Natural killer cell (primary cell): ENCODE measurements around the gene AP1G1. TPM values are rescaled to one million over a fixed set of nuclear protein-coding genes. Genes with fewer than 3 reads are reported as not detected.

ENCODE experiments used
- ATAC-seq, 3 donors: fragments of 150-1000 bp in 2 of 3; fragments of 200-7000 bp in 1 of 3; cut with Tn5 transposase; 1 replicate in 1 of 3; 2 replicates in 2 of 3; pipeline ENCODE4 v1.10.0; 2021; ENCODE audit warnings: mild to moderate bottlenecking in 2 of 3, moderate library complexity in 2 of 3
- DNase-seq, 2 donors: peaks; one replicate each; pipeline versions ENCODE4 v3.0.0 to v3.0.0-alpha.2; 2013 to 2021; ENCODE audit warnings: mixed read lengths in 1 of 2
- H3K27ac ChIP-seq: one replicate; pipeline ENCODE4 v1.5.1; 2013; ENCODE audit warnings: mild to moderate bottlenecking, low read length
- H3K27me3 ChIP-seq: one replicate; pipeline ENCODE4 v1.6.1; 2013; ENCODE audit warnings: low read length; ENCODE audit not compliant: control insufficient read depth, insufficient read depth
- H3K36me3 ChIP-seq: one replicate; pipeline ENCODE4 v1.6.1; 2013; ENCODE audit warnings: low read length; ENCODE audit not compliant: control insufficient read depth, insufficient read depth
- H3K4me1 ChIP-seq: one replicate; pipeline ENCODE4 v1.6.1; 2013; ENCODE audit warnings: low read length; ENCODE audit not compliant: control insufficient read depth, insufficient read depth
- H3K4me3 ChIP-seq: one replicate; pipeline ENCODE4 v1.5.1; 2013; ENCODE audit warnings: low read length
- H3K9me3 ChIP-seq: one replicate; pipeline ENCODE4 v1.6.1; 2013; ENCODE audit warnings: low read length; ENCODE audit not compliant: control insufficient read depth, insufficient read depth
- H3K27ac Mint-ChIP-seq, 2 donors: one replicate each; pipeline ENCODE4 v1.8.0; 2022; ENCODE audit warnings: mild to moderate bottlenecking in 2 of 2, mixed read lengths in 2 of 2, moderate library complexity in 1 of 2
- H3K27me3 Mint-ChIP-seq, 2 donors: one replicate each; pipeline ENCODE4 v1.8.0; 2022; ENCODE audit warnings: low read depth in 2 of 2, mixed read lengths in 2 of 2
- H3K36me3 Mint-ChIP-seq: one replicate; pipeline ENCODE4 v1.8.0; 2022; ENCODE audit warnings: mixed read lengths
- H3K4me1 Mint-ChIP-seq, 2 donors: one replicate each; pipeline ENCODE4 v1.8.0; 2022; ENCODE audit warnings: mixed read lengths in 2 of 2
- H3K4me3 Mint-ChIP-seq: one replicate; pipeline ENCODE4 v1.8.0; 2022; ENCODE audit warnings: mild to moderate bottlenecking, moderate library complexity, mixed read lengths
- H3K9me3 Mint-ChIP-seq, 2 donors: one replicate each; pipeline ENCODE4 v1.8.0; 2022; ENCODE audit warnings: mixed read lengths in 2 of 2
- CTCF ChIP-seq: fragments of 200-600 bp; IDR thresholded peaks from one replicate; pipeline ENCODE4 v1.8.0; 2022; ENCODE audit warnings: antibody characterized with exemption
- WGBS: methylation state at CpG from one replicate; pipeline ENCODE4 v1.1.7; 2013; ENCODE audit warnings: missing lambda C conversion rate; ENCODE audit not compliant: insufficient coverage; 5-methylcytosine and 5-hydroxymethylcytosine counted together
- intact Hi-C: fragments of 100-400 bp; cut with micrococcal nuclease; formaldehyde crosslinking; loops from one replicate; pipeline ENCODE4 v1.14.2; 2022
- total RNA-seq, 4 donors: library from RNA; stranded (reverse); fragments of 120-200 nt in 1 of 4; gene quantifications; one replicate each; pipeline versions ENCODE4 v1.2.3 to v1.2.4, GENCODE V29; 2013 to 2022

The AP1G1 gene
- total RNA-seq, 3 donors from 2014 or later (not counting 1 experiment from before 2014, with no cell fraction given) = 176 to 212 (median 188) TPM

- peak overlapping the region; percentile 90 for H3K4me3 Mint-ChIP-seq
- no peaks in the 10 kb centered on the region for H3K27me3 ChIP-seq
These were observed 585 bp downstream of the AP1G1 start for GRCh38 chr16:71807905-71808592.

GRCh38 chr16:71803305-71803690 lies 5.3 kb downstream of the AP1G1 start:
- no peaks in the 10 kb centered on the region for H3K36me3 Mint-ChIP-seq
- TF ChIP-seq CTCF = no peak
- 93% methylated on average over 1 of the region's 1 CpG for WGBS
- peaks cover 4% of the 10 kb centered on the region for H3K36me3 ChIP-seq
- no peak overlapping the region for H3K27ac ChIP-seq
- H3K9me3 ChIP-seq = no peaks in the 10 kb centered on the region
- no peaks in the 10 kb centered on the region for H3K9me3 Mint-ChIP-seq
- H3K4me1 ChIP-seq = peaks cover 13% of the 10 kb centered on the region
- H3K4me1 Mint-ChIP-seq = peaks cover 10 to 27% of the 10 kb centered on the region in 2 donors
- no peak overlapping the region for H3K4me3 ChIP-seq
- ATAC-seq = no peak
- H3K27me3 Mint-ChIP-seq = no peaks in the 10 kb centered on the region
- intact Hi-C loops = no loop called here
- DNase-seq = no peak
- H3K4me3 Mint-ChIP-seq = no peak overlapping the region
- no peak overlapping the region for H3K27ac Mint-ChIP-seq
- no peaks in the 10 kb centered on the region for H3K27me3 ChIP-seq

More at GRCh38 chr16:71807905-71808592, 585 bp downstream of the AP1G1 start:
- ATAC-seq (peak; percentile 22 to 40 (median 22)), DNase-seq (no peak)
- Histone ChIP-seq H3K4me1 (peaks cover 22% of the 10 kb centered on the region), H3K36me3 (no peaks in the 10 kb centered on the region), H3K27ac (peak overlapping the region; percentile 100), H3K4me3 (peak overlapping the region; percentile 89), H3K9me3 (no peaks in the 10 kb centered on the region)
- Mint-ChIP-seq H3K36me3 (no peaks in the 10 kb centered on the region), H3K9me3 (no peaks in the 10 kb centered on the region), H3K4me1 (peaks cover 16 to 35% of the 10 kb centered on the region in 2 donors), H3K27me3 (no peaks in the 10 kb centered on the region), H3K27ac (peak overlapping the region; percentile 93 to 95)
- under 1% methylated on average over 39 of the region's 44 CpGs for WGBS
- intact Hi-C loops = loop anchor here (1.0 to 2.0 kb wide), 2 partner anchors 75 to 87 kb away; partner anchors contain the start of gene IST1
- no peak for TF ChIP-seq CTCF

- H3K27ac ChIP-seq = no peak overlapping the region
- Mint-ChIP-seq H3K9me3 (no peaks in the 10 kb centered on the region), H3K27ac (peak overlapping the region; percentile 81 to 90), H3K4me3 (no peak overlapping the region), H3K36me3 (no peaks in the 10 kb centered on the region), H3K4me1 (peaks cover 47 to 52% of the 10 kb centered on the region in 2 donors), H3K27me3 (no peaks in the 10 kb centered on the region)
- no peaks in the 10 kb centered on the region for H3K9me3 ChIP-seq
- WGBS = 100% methylated on average over 2 of the region's 2 CpGs
- DNase-seq = no peak
- peaks cover 11% of the 10 kb centered on the region for H3K36me3 ChIP-seq
- intact Hi-C loops = no loop called here
- no peak overlapping the region for H3K4me3 ChIP-seq
- TF ChIP-seq CTCF = no peak
- no peak for ATAC-seq
- H3K27me3 ChIP-seq = no peaks in the 10 kb centered on the region
- peaks cover 20% of the 10 kb centered on the region for H3K4me1 ChIP-seq
These were observed 12.0 kb downstream of the AP1G1 start for GRCh38 chr16:71796501-71797097.
